ENCODE measurements around the gene SLC25A31. TPM values are rescaled to one million over a fixed set of nuclear protein-coding genes. Genes with fewer than 3 reads are reported as not detected.

Gene SLC25A31
- total and polyA plus RNA-seq, 5 experiments from 2014 or later: not detected

Other genes with a start within 250 kb of the SLC25A31 start
- gene INTU, start 97.4 kb upstream of the SLC25A31 start, total RNA-seq: under 1 TPM; 0.60 to 0.80 TPM
- under 1 TPM in 1 of 3 donors, not detected in 2; 0.14 TPM for gene INTU, start 97.4 kb upstream of the SLC25A31 start, polyA plus RNA-seq
- not detected for gene HSPA4L, start 51.9 kb downstream of the SLC25A31 start, total RNA-seq
- gene HSPA4L, start 51.9 kb downstream of the SLC25A31 start, polyA plus RNA-seq: under 1 TPM in 1 of 3 donors, not detected in 2; 0.32 TPM
- 1 to 10 TPM; 2.2 to 2.8 TPM for gene PLK4, start 150.5 kb downstream of the SLC25A31 start, total RNA-seq
- 1 to 10 TPM in 2 of 3 donors, under 1 TPM in 1; 0.96 to 2.0 (median 1.1) TPM for gene PLK4, start 150.5 kb downstream of the SLC25A31 start, polyA plus RNA-seq
- gene MFSD8, start 234.8 kb downstream of the SLC25A31 start, total RNA-seq: 10 to 100 TPM; 43.0 to 44.3 TPM
- 1 to 10 TPM; 5.8 to 7.8 (median 7.6) TPM for gene MFSD8, start 234.8 kb downstream of the SLC25A31 start, polyA plus RNA-seq
- 10 to 100 TPM; 27.5 to 27.6 TPM for gene ABHD18, start 235.0 kb downstream of the SLC25A31 start, total RNA-seq
- 10 to 100 TPM in 1 of 3 donors, 1 to 10 TPM in 2; 6.8 to 14.6 (median 9.0) TPM for gene ABHD18, start 235.0 kb downstream of the SLC25A31 start, polyA plus RNA-seq